ENCODE data around the gene B3GNT7.

GRCh38 chr2:231374771-231375170, 20.7 kb upstream of the B3GNT7 start:
- TF ChIP-seq, protein P1, sequence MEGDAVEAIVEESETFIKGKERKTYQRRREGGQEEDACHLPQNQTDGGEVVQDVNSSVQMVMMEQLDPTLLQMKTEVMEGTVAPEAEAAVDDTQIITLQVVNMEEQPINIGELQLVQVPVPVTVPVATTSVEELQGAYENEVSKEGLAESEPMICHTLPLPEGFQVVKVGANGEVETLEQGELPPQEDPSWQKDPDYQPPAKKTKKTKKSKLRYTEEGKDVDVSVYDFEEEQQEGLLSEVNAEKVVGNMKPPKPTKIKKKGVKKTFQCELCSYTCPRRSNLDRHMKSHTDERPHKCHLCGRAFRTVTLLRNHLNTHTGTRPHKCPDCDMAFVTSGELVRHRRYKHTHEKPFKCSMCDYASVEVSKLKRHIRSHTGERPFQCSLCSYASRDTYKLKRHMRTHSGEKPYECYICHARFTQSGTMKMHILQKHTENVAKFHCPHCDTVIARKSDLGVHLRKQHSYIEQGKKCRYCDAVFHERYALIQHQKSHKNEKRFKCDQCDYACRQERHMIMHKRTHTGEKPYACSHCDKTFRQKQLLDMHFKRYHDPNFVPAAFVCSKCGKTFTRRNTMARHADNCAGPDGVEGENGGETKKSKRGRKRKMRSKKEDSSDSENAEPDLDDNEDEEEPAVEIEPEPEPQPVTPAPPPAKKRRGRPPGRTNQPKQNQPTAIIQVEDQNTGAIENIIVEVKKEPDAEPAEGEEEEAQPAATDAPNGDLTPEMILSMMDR (conservative IDR thresholded peaks at IDR 0.05), result no peak
- no peak for TF ChIP-seq ZFX (IDR thresholded peaks at IDR 0.05)
